ENCODE data around the gene SLC2A6. TPM values are rescaled to one million over a fixed set of nuclear protein-coding genes. Genes with fewer than 3 reads are reported as not detected.

The SLC2A6 gene
- total RNA-seq, 1 donor from 2014 or later = 51.8 TPM

- Histone ChIP-seq H3K27me3 (ENCODE audit: control insufficient read depth, insufficient read depth, low read length) (peaks cover 22% of the 10 kb centered on the region), H3K36me3 (ENCODE audit: control insufficient read depth, insufficient read depth, low read length) (no peaks in the 10 kb centered on the region), H3K4me3 (ENCODE audit: low read depth, low read length) (no peak overlapping the region)
- TF ChIP-seq CTCF (IDR thresholded peaks at IDR 0.05; ENCODE audit: insufficient read depth, low read length, poor library complexity, severe bottlenecking) = no peak
- no peak for DNase-seq (ENCODE audit: low read depth)
Measured at GRCh38 chr9:133502112-133502511, 23.2 kb upstream of the SLC2A6 start.

GRCh38 chr9:133499892-133500270 is 21.0 kb upstream of the SLC2A6 start:
- H3K36me3 ChIP-seq (ENCODE audit: control insufficient read depth, insufficient read depth, low read length) = no peaks in the 10 kb centered on the region
- no peak for TF ChIP-seq CTCF (IDR thresholded peaks at IDR 0.05; ENCODE audit: insufficient read depth, low read length, poor library complexity, severe bottlenecking)
- no peak overlapping the region for H3K4me3 ChIP-seq (ENCODE audit: low read depth, low read length)
- H3K27me3 ChIP-seq (ENCODE audit: control insufficient read depth, insufficient read depth, low read length) = peaks cover 31% of the 10 kb centered on the region
- DNase-seq (ENCODE audit: low read depth) = no peak

- H3K36me3 ChIP-seq (ENCODE audit: control insufficient read depth, insufficient read depth, low read length) = no peaks in the 10 kb centered on the region
- H3K27me3 ChIP-seq (ENCODE audit: control insufficient read depth, insufficient read depth, low read length) = peaks cover 31% of the 10 kb centered on the region
- DNase-seq (ENCODE audit: low read depth) = no peak
- H3K4me3 ChIP-seq (ENCODE audit: low read depth, low read length) = no peak overlapping the region
- no peak for TF ChIP-seq CTCF (IDR thresholded peaks at IDR 0.05; ENCODE audit: insufficient read depth, low read length, poor library complexity, severe bottlenecking)
Measured at GRCh38 chr9:133499132-133499891, 20.4 kb upstream of the SLC2A6 start.

- Histone ChIP-seq H3K27me3 (ENCODE audit: control insufficient read depth, insufficient read depth, low read length) (peaks cover 41% of the 10 kb centered on the region), H3K36me3 (ENCODE audit: control insufficient read depth, insufficient read depth, low read length) (no peaks in the 10 kb centered on the region), H3K4me3 (ENCODE audit: low read depth, low read length) (no peak overlapping the region)
- no peak for DNase-seq (ENCODE audit: low read depth)
- TF ChIP-seq CTCF (IDR thresholded peaks at IDR 0.05; ENCODE audit: insufficient read depth, low read length, poor library complexity, severe bottlenecking) = no peak
Measured at GRCh38 chr9:133496861-133497842, 18.3 kb upstream of the SLC2A6 start.

GRCh38 chr9:133495327-133496293 is 16.7 kb upstream of the SLC2A6 start:
- H3K36me3 ChIP-seq (ENCODE audit: control insufficient read depth, insufficient read depth, low read length) = no peaks in the 10 kb centered on the region
- no peak overlapping the region for H3K4me3 ChIP-seq (ENCODE audit: low read depth, low read length)
- TF ChIP-seq CTCF (IDR thresholded peaks at IDR 0.05; ENCODE audit: insufficient read depth, low read length, poor library complexity, severe bottlenecking) = no peak
- H3K27me3 ChIP-seq (ENCODE audit: control insufficient read depth, insufficient read depth, low read length) = peaks cover 49% of the 10 kb centered on the region
- DNase-seq (ENCODE audit: low read depth) = no peak

Data from kidney epithelial cell (primary cell).